HL-60 (cell line): ENCODE data around the gene COL23A1.

Experiments used
- CTCF ChIP-seq: IDR thresholded peaks from one replicate; pipeline ENCODE4 v1.5.1; 2011; ENCODE audit warnings: low read length, control low read depth, inconsistent platforms; ENCODE audit not compliant: insufficient read depth
- POLR2AphosphoS5 ChIP-seq: IDR thresholded peaks from 2 replicates; pipeline ENCODE4 v1.6.1; 2012; ENCODE audit warnings: low read depth

GRCh38 chr5:178356431-178356872 lies 233.7 kb downstream of the COL23A1 start:
- TF ChIP-seq CTCF, result no peak
- TF ChIP-seq POLR2AphosphoS5, result no peak
